ENCODE results near the gene EFTUD2. TPM values are rescaled to one million over a fixed set of nuclear protein-coding genes. Genes with fewer than 3 reads are reported as not detected.
A peak's percentile ranks its signal among the peaks of the same experiment; 100 is the strongest.

EFTUD2 gene
- total RNA-seq, 2 donors from 2014 or later = 72.6 to 77.5 TPM

GRCh38 chr17:44928136-44928535 lies 28.9 kb upstream of the EFTUD2 start:
- DNase-seq = peak in 1 of 2 donors; percentile 12
- ATAC-seq = no peak
- intact Hi-C loops (cut with DNase I, micrococcal nuclease) = loop anchor here in 1 of 2 donors (10.0 kb wide), 1 partner anchor 87 kb away; no protein-coding TSS in a partner anchor

- DNase-seq (no peak), ATAC-seq (no peak)
- intact Hi-C loops (cut with DNase I, micrococcal nuclease) = loop anchor here in 1 of 2 donors (10.0 kb wide), 1 partner anchor 87 kb away; no protein-coding TSS in a partner anchor
Measured at GRCh38 chr17:44927696-44928095, 28.5 kb upstream of the EFTUD2 start.

DNA sequence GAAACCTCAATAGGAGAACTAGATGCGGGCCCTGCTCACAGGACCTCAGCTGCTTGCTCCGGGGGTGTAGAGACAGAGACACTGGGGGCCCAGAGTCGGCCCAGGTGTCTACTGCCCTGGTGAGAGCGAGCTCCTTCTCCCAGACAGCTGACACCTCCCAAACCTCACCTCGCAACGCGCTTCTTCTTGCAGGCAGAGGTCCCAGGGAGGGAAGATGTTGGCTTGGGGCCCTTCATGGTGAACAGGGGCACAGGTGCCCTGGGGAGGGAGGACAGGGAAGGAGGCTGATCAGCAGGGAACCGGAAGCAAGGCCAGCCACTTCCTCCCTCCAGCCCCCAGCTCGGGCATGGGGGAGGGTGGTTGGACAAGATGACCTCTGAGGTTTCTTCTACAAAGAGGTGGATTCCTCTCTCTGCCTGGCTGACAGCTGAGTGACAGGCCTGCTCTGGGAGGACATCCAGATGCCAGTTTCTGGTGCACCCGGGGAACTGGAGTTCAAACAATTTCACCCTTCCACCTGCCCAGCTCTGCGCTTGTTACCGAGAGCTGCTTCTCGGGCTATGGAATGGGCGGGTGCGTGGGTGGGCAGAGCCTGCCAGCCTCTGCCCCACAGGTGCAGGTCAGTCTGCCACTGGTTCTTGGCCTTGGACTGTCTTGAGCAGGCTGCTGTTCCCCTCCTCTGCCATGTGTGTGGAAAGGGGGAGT lies 27.7 kb upstream of the EFTUD2 start:
- ATAC-seq = no peak
- peak in 1 of 2 donors; percentile 11 for DNase-seq
- intact Hi-C loops (cut with DNase I, micrococcal nuclease) = loop anchor here in 1 of 2 donors (10.0 kb wide), 1 partner anchor 88 kb away; no protein-coding TSS in a partner anchor

GRCh38 chr17:44925731-44926697 lies 26.8 kb upstream of the EFTUD2 start:
- intact Hi-C loops (cut with DNase I, micrococcal nuclease) = loop anchor here in 1 of 2 donors (10.0 kb wide), 1 partner anchor 89 kb away; no protein-coding TSS in a partner anchor
- DNase-seq = peak in 1 of 2 donors; percentile 15
- ATAC-seq = no peak

DNA sequence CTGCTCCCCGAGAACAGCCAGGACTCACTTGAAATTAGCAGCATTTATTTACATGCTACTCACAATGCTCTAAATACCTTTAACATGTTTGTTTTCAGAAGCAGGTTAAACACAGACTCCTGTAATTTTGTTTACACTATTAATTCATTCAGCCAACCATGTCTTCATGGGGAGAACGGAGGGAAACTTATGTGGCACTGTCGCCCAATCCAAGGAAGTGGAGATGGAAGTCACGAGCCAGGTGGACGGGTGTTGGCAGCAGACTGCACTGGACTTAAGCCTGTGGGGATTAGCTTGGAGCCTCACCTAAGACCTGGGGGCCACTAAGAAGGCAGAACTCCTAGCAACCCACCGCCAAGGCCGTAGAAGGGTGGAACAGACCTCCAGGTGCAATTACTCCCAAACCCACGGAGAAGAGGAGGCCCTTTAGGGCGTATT lies 24.9 kb upstream of the EFTUD2 start:
- ATAC-seq (no peak), DNase-seq (peak in 1 of 2 donors; percentile 10)
- intact Hi-C loops (cut with DNase I, micrococcal nuclease) = loop anchor here in 1 of 2 donors (10.0 kb wide), 1 partner anchor 91 kb away; no protein-coding TSS in a partner anchor

DNA sequence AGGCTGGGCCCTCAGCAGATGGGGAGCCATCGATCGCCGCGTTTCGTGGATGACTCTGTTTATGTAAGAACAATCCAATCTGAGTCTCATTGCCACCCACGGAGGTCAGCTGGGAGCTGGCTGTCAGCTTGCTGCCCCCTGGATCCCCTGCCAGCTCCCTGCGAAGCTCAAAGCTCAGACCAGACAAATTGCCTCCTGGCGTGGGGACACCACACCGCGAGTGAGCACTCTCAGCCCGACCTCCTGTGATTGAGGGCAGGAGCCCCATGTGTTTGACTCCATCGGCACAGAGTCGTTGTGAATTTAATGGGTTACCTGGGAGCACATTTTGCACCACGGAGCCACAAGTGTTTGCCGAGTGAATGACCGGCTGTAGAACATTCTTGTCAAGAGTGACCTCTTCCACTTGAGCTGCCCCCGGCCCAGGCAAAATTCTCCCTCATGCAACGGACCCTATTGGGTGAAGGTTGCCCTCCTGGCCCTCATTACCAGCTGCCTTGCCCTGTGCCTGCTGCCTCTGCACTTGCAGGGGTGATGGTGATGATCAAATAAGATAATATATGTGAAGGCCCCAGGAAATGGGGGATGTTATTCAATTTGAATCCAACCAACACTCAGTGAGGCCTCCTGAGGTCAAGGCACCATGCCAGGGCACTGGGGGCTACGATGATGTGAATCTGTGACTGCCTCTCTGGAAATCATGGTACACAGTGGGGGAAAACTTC lies 23.7 kb upstream of the EFTUD2 start:
- intact Hi-C loops (cut with DNase I, micrococcal nuclease) = loop anchor here in 1 of 2 donors (10.0 kb wide), 1 partner anchor 92 kb away; no protein-coding TSS in a partner anchor
- ATAC-seq = no peak

GRCh38 chr17:44922136-44922535 lies 22.9 kb upstream of the EFTUD2 start:
- ATAC-seq = no peak
- no peak for DNase-seq
- intact Hi-C loops (cut with DNase I, micrococcal nuclease) = loop anchor here in 1 of 2 donors (10.0 kb wide), 1 partner anchor 93 kb away; no protein-coding TSS in a partner anchor

More for the DNA sequence above, 23.7 kb upstream of the EFTUD2 start:
- DNase-seq = peak in 1 of 2 donors; percentile 18

DNA sequence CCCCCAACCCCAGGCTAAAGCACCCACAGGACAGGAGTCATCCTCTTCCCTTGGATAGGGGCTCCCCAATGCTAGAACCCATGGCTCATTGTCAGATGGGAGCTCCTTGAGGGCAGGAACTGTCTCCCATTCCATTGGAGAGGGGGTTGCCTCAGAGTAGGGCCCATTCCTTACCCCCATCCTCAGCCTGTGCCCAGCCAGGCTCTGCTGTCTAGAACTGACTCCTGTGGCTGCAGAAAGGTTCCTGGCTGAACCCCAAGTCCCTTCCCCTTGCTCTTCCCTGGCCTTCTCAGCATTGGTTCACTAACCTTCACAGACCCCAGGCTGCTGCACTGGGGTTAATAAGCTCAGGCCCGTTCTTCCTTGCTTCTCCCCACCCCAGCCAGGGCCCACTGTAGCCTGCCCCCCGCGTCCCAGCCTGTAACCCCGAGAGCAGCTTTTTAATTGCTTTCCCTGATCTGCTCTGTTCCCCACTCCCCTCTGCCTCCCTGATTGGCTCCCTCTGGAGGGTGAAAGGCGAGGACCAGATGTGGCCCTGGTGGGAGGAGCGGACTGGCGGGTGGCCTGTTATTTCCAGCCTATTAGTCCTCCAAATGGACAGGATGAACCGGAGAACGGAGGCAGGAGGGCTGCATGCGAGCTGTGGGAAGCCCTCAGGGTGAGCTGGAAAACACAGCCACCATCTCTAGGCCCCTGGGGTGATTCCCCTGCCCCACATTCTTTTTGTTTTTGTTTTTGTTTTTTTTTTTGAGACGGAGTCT lies 22.1 kb upstream of the EFTUD2 start:
- DNase-seq = peak in 1 of 2 donors; percentile 9
- intact Hi-C loops (cut with DNase I, micrococcal nuclease) = loop anchor here (2.0 to 10.0 kb wide), 2 partner anchors 93 to 101 kb away; no protein-coding TSS in a partner anchor
- ATAC-seq = no peak

- DNase-seq (peak in 1 of 2 donors; percentile 20), ATAC-seq (no peak)
- intact Hi-C loops (cut with DNase I, micrococcal nuclease) = loop anchor here (2.0 to 10.0 kb wide), 2 partner anchors 94 to 102 kb away; no protein-coding TSS in a partner anchor
Measured at GRCh38 chr17:44920565-44920940, 21.3 kb upstream of the EFTUD2 start.

DNA sequence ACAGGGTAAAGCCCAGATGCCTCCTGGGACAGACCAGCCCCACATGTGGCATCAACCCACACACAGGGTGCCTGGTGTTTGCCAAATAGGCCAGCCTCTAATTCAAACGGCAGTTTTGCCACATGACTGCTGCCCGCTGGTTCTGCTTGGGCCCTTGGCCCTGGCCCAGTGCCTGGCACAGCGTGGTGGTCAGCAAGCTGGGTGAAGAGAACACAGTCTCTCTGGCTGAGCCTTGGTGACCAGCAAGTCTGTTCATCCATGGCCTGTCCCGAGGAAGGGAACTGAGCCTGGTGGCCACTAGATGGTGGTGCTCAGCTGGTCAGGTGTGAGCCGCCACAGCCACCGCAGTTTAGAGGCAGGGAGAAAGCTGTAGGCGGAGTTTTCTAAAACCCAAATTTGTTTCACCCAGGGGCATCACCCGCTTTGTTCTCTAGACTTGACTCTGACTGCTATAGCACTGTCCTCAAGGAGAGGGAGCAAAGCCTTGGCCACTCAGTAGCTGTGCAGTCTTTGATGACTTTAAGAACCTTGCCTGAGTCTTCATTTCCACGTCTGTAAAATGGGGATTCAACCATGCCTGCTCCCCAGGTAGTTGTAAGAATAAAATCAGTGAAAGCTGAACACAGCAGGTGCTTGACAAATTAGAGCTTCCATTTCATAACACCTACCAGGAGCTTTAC lies 20.8 kb upstream of the EFTUD2 start:
- ATAC-seq (peak; percentile 97), DNase-seq (peak; percentile 69 to 78)
- intact Hi-C loops (cut with DNase I, micrococcal nuclease) = loop anchor here (2.0 to 10.0 kb wide), 3 partner anchors 95 to 185 kb away; no protein-coding TSS in a partner anchor

- ATAC-seq = no peak
- intact Hi-C loops (cut with DNase I, micrococcal nuclease) = loop anchor here in 1 of 2 donors (10.0 kb wide), 1 partner anchor 185 kb away; no protein-coding TSS in a partner anchor
- no peak for DNase-seq
Measured at GRCh38 chr17:44919411-44919810, 20.2 kb upstream of the EFTUD2 start.

GRCh38 chr17:44918006-44918405 lies 18.8 kb upstream of the EFTUD2 start:
- no peak for ATAC-seq
- intact Hi-C loops (cut with DNase I, micrococcal nuclease) = loop anchor here in 1 of 2 donors (10.0 kb wide), 1 partner anchor 187 kb away; no protein-coding TSS in a partner anchor
- DNase-seq = no peak

- peak in 1 of 2 donors; percentile 14 for DNase-seq
- ATAC-seq = no peak
- intact Hi-C loops (cut with DNase I, micrococcal nuclease) = loop anchor here in 1 of 2 donors (10.0 kb wide), 1 partner anchor 187 kb away; no protein-coding TSS in a partner anchor
Measured at GRCh38 chr17:44917456-44917855, 18.2 kb upstream of the EFTUD2 start.

- peak in 1 of 2 donors; percentile 32 for DNase-seq
- intact Hi-C loops (cut with DNase I, micrococcal nuclease) = loop anchor here in 1 of 2 donors (10.0 kb wide), 1 partner anchor 188 kb away; no protein-coding TSS in a partner anchor
- no peak for ATAC-seq
Measured at GRCh38 chr17:44916781-44917241, 17.6 kb upstream of the EFTUD2 start.

- DNase-seq (peak in 1 of 2 donors; percentile 20), ATAC-seq (no peak)
- intact Hi-C loops (cut with DNase I, micrococcal nuclease) = loop anchor here in 1 of 2 donors (10.0 kb wide), 1 partner anchor 189 kb away; no protein-coding TSS in a partner anchor
Measured at GRCh38 chr17:44915862-44916780, 16.9 kb upstream of the EFTUD2 start.
